ENCODE measurements around the gene NME7.

The NME7 gene

GRCh38 chr1:169119405-169119804 lies 248.2 kb downstream of the NME7 start:
- Histone ChIP-seq H3K4me1 (ENCODE audit: insufficient read depth, low read length, severe bottlenecking) (peaks cover 25% of the 10 kb centered on the region), H3K9me2 (ENCODE audit: low read depth, low read length) (no peaks in the 10 kb centered on the region), H3F3A (ENCODE audit: insufficient read depth, low read length) (no peaks in the 10 kb centered on the region), H3K9ac (ENCODE audit: low read length) (no peak overlapping the region), H3K4me2 (ENCODE audit: low read length) (no peak overlapping the region), H3K36me3 (ENCODE audit: insufficient read depth, low read length) (no peaks in the 10 kb centered on the region; the same call in 1 of the 2 replicates), H3K27ac (ENCODE audit: low read depth, low read length, poor library complexity, severe bottlenecking) (no peak overlapping the region), H2AFZ (ENCODE audit: low read length) (no peak overlapping the region), H4K20me1 (ENCODE audit: insufficient read depth, low read length) (no peaks in the 10 kb centered on the region), H3K27me3 (ENCODE audit: insufficient read depth, low read length) (no peaks in the 10 kb centered on the region), H3K4me3 (ENCODE audit: low read depth, low read length, poor library complexity, severe bottlenecking) (no peak overlapping the region), H3K9me3 (ENCODE audit: low read length) (no peaks in the 10 kb centered on the region), H3K79me2 (ENCODE audit: insufficient read depth, low read length) (no peaks in the 10 kb centered on the region)
- TF ChIP-seq CTCF (IDR thresholded peaks at IDR 0.05; ENCODE audit: low read length): no peak
- no peak for TF ChIP-seq EZH2 (IDR thresholded peaks at IDR 0.05; ENCODE audit: borderline replicate concordance, low read length)

GRCh38 chr1:169118227-169118626 lies 249.4 kb downstream of the NME7 start:
- Histone ChIP-seq H3K9me2 (ENCODE audit: low read depth, low read length) (no peaks in the 10 kb centered on the region), H3K9me3 (ENCODE audit: low read length) (no peaks in the 10 kb centered on the region), H3K36me3 (ENCODE audit: insufficient read depth, low read length) (no peaks in the 10 kb centered on the region; the same call in 1 of the 2 replicates), H3K79me2 (ENCODE audit: insufficient read depth, low read length) (no peaks in the 10 kb centered on the region), H3K4me1 (ENCODE audit: insufficient read depth, low read length, severe bottlenecking) (peaks cover 32% of the 10 kb centered on the region), H3K4me2 (ENCODE audit: low read length) (no peak overlapping the region), H3K27me3 (ENCODE audit: insufficient read depth, low read length) (no peaks in the 10 kb centered on the region), H3K27ac (ENCODE audit: low read depth, low read length, poor library complexity, severe bottlenecking) (no peak overlapping the region), H4K20me1 (ENCODE audit: insufficient read depth, low read length) (no peaks in the 10 kb centered on the region), H3K9ac (ENCODE audit: low read length) (no peak overlapping the region), H3K4me3 (ENCODE audit: low read depth, low read length, poor library complexity, severe bottlenecking) (no peak overlapping the region), H3F3A (ENCODE audit: insufficient read depth, low read length) (no peaks in the 10 kb centered on the region), H2AFZ (ENCODE audit: low read length) (no peak overlapping the region)
- TF ChIP-seq EZH2 (IDR thresholded peaks at IDR 0.05; ENCODE audit: borderline replicate concordance, low read length): no peak
- no peak for TF ChIP-seq CTCF (IDR thresholded peaks at IDR 0.05; ENCODE audit: low read length)

GRCh38 chr1:169117599-169117998 lies 250.0 kb downstream of the NME7 start:
- H4K20me1 ChIP-seq (ENCODE audit: insufficient read depth, low read length): no peaks in the 10 kb centered on the region
- TF ChIP-seq EZH2 (IDR thresholded peaks at IDR 0.05; ENCODE audit: borderline replicate concordance, low read length) (no peak), CTCF (IDR thresholded peaks at IDR 0.05; ENCODE audit: low read length) (no peak)
- peaks cover 1% of the 10 kb centered on the region for H3K36me3 ChIP-seq (ENCODE audit: insufficient read depth, low read length)
- no peak overlapping the region for H3K9ac ChIP-seq (ENCODE audit: low read length)
- H3K4me1 ChIP-seq (ENCODE audit: insufficient read depth, low read length, severe bottlenecking): peaks cover 36% of the 10 kb centered on the region
- H3K4me3 ChIP-seq (ENCODE audit: low read depth, low read length, poor library complexity, severe bottlenecking): no peak overlapping the region
- peak overlapping the region; percentile 85 for H3K27ac ChIP-seq (ENCODE audit: low read depth, low read length, poor library complexity, severe bottlenecking)
- no peaks in the 10 kb centered on the region for H3F3A ChIP-seq (ENCODE audit: insufficient read depth, low read length)
- H3K9me3 ChIP-seq (ENCODE audit: low read length): no peaks in the 10 kb centered on the region
- no peaks in the 10 kb centered on the region for H3K27me3 ChIP-seq (ENCODE audit: insufficient read depth, low read length)
- H3K4me2 ChIP-seq (ENCODE audit: low read length): no peak overlapping the region; the same call in 1 of the 2 replicates
- no peaks in the 10 kb centered on the region for H3K79me2 ChIP-seq (ENCODE audit: insufficient read depth, low read length)
- no peak overlapping the region for H2AFZ ChIP-seq (ENCODE audit: low read length)
- H3K9me2 ChIP-seq (ENCODE audit: low read depth, low read length): no peaks in the 10 kb centered on the region

Measured in OCI-LY1 (cell line).